ENCODE measurements around the gene RAPGEF1. TPM values are rescaled to one million over a fixed set of nuclear protein-coding genes. Genes with fewer than 3 reads are reported as not detected.
A peak's percentile ranks its signal among the peaks of the same experiment; 100 is the strongest.

Gene RAPGEF1
- total RNA-seq, 2 donors from 2014 or later = 28.6 to 63.8 TPM

DNA sequence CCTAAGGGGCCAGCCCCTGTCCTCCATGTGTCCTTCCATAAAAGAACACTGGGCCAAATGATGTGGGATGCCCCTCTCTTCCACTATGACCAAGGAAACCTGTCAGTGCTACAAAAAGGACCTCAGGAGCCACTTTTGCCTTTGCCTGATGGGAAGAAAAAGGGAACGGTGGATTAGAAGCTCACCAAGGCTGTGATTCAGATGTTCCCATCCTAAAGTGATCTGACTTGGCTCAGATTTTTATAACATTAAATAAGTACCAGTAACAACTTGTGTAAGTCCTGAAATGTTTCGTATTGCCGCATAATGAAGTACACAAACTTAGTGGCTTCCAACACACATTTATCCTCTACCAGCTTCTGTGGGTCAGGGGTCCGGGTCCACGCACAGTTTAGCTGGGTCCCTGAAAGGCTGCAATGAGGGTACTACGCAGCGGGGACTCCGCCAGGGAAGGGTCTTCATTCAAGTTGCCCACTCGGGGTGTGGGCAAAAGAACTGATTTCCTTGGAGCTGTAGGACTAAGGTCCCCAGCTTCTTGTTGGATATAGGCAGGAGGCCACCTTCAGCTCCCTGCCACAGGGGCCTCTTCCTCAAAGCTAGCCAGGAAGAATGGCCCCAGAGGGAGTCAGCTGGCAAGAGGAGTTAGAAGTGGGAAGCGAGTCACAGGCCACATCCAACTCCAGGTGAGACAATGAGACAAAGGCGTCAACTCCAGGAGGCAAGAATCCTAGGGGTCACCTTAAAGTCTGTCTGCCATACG is 60.4 kb downstream of the RAPGEF1 start:
- TF ChIP-seq, protein P1, sequence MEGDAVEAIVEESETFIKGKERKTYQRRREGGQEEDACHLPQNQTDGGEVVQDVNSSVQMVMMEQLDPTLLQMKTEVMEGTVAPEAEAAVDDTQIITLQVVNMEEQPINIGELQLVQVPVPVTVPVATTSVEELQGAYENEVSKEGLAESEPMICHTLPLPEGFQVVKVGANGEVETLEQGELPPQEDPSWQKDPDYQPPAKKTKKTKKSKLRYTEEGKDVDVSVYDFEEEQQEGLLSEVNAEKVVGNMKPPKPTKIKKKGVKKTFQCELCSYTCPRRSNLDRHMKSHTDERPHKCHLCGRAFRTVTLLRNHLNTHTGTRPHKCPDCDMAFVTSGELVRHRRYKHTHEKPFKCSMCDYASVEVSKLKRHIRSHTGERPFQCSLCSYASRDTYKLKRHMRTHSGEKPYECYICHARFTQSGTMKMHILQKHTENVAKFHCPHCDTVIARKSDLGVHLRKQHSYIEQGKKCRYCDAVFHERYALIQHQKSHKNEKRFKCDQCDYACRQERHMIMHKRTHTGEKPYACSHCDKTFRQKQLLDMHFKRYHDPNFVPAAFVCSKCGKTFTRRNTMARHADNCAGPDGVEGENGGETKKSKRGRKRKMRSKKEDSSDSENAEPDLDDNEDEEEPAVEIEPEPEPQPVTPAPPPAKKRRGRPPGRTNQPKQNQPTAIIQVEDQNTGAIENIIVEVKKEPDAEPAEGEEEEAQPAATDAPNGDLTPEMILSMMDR (IDR thresholded peaks at IDR 0.05) = no peak
- TF ChIP-seq POLR2AphosphoS5 (IDR thresholded peaks at IDR 0.05) (no peak), POLR2A (IDR thresholded peaks at IDR 0.05) (no peak)
- Histone ChIP-seq H3K4me1 (replicated peaks) (peaks cover 3% of the 10 kb centered on the region), H3K27me3 (replicated peaks; ENCODE audit: insufficient read depth) (no peaks in the 10 kb centered on the region), H3K4me3 (no peak overlapping the region), H3K27ac (peak overlapping the region; percentile 73 to 75), H3K9me3 (no peaks in the 10 kb centered on the region), H3K36me3 (no peaks in the 10 kb centered on the region)
- 87% methylated on average over 12 of the region's 12 CpGs for WGBS
- intact Hi-C loops (cut with DNase I) = loop anchor here (5.0 kb wide), 2 partner anchors 33 to 53 kb away; no protein-coding TSS in a partner anchor
- no peak for DNase-seq (ENCODE audit: low spot score)

DNA sequence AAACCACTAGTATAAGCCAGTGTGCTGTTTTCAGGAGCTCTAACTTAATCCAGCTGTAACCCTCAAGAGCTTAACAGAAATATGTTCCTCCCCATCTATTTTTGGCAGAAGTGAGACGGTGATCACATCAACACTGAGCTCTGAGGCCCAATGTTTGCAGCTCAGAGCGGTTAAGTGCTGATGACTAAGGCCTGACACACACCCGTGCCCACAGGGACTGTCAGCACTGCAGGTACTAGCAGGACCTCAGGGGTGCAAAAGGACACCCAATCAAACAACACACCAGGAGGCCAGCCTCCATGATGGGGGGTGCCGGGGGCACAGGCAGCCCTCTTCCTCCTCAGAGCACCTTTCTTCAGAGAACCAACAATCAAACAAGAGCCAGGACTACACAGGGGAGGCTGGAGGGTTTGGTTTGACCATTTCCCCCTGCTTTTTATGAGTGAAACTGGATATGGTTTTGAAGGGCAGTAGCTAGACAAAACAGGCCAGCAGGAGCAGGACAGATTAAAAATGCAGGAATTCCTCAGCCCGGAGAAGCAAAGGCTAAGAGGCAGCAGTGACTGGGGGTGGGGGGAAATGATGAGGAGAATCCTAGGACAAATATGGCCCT is 61.3 kb downstream of the RAPGEF1 start:
- peaks cover 3% of the 10 kb centered on the region for H3K4me1 ChIP-seq (replicated peaks)
- peak; percentile 58 for DNase-seq (ENCODE audit: low spot score)
- intact Hi-C loops (cut with DNase I) = loop anchor here (5.0 kb wide), 2 partner anchors 34 to 54 kb away; no protein-coding TSS in a partner anchor
- WGBS = 24% methylated on average over 5 of the region's 5 CpGs
- no peak overlapping the region for H3K4me3 ChIP-seq
- TF ChIP-seq, protein P1 (IDR thresholded peaks at IDR 0.05) = no peak
- TF ChIP-seq POLR2AphosphoS5 (IDR thresholded peaks at IDR 0.05) (peak; percentile 55), POLR2A (IDR thresholded peaks at IDR 0.05) (peak; percentile 20)
- H3K27me3 ChIP-seq (replicated peaks; ENCODE audit: insufficient read depth) = no peaks in the 10 kb centered on the region
- H3K9me3 ChIP-seq = no peaks in the 10 kb centered on the region
- H3K36me3 ChIP-seq = no peaks in the 10 kb centered on the region
- H3K27ac ChIP-seq = peak overlapping the region; percentile 73 to 75

GRCh38 chr9:131677444-131678180 is 62.3 kb downstream of the RAPGEF1 start:
- Histone ChIP-seq H3K4me1 (replicated peaks) (peaks cover 3% of the 10 kb centered on the region), H3K4me3 (no peak overlapping the region), H3K36me3 (no peaks in the 10 kb centered on the region), H3K9me3 (no peaks in the 10 kb centered on the region), H3K27ac (peak overlapping the region; percentile 73 to 75), H3K27me3 (replicated peaks; ENCODE audit: insufficient read depth) (no peaks in the 10 kb centered on the region)
- TF ChIP-seq POLR2A (IDR thresholded peaks at IDR 0.05) (no peak), POLR2AphosphoS5 (IDR thresholded peaks at IDR 0.05) (peak; percentile 66)
- no peak for DNase-seq (ENCODE audit: low spot score)
- intact Hi-C loops (cut with DNase I) = loop anchor here (5.0 kb wide), 2 partner anchors 35 to 55 kb away; no protein-coding TSS in a partner anchor
- WGBS = 49% methylated on average over 9 of the region's 9 CpGs

DNA sequence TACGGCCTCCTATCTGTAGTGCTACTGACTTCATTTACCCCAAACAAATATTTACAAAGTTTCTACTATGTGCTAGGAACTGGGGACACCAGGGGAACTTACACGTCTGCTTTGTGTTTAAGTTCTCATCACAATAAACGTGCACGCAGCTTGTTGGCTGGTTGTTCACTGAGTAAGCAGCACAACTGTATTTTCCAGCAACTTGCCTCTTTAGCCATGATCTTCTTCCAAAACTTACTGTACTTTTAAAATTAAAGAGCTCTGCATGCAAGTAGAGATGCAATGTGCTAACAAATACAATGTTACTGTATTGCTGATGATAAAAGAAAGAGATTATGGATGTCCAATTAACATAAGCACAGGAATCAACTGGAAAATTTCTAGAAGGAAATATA is 62.8 kb downstream of the RAPGEF1 start:
- intact Hi-C loops (cut with DNase I) = loop anchor here (5.0 kb wide), 2 partner anchors 35 to 55 kb away; no protein-coding TSS in a partner anchor
- WGBS = 28% methylated on average over 4 of the region's 4 CpGs
- H3K4me1 ChIP-seq (replicated peaks) = peaks cover 3% of the 10 kb centered on the region

More for the DNA sequence above, 62.8 kb downstream of the RAPGEF1 start:
- Histone ChIP-seq H3K27me3 (replicated peaks; ENCODE audit: insufficient read depth) (no peaks in the 10 kb centered on the region), H3K9me3 (no peaks in the 10 kb centered on the region), H3K36me3 (no peaks in the 10 kb centered on the region), H3K4me3 (no peak overlapping the region), H3K27ac (peak overlapping the region; percentile 73 to 75)
- TF ChIP-seq, protein P1 (IDR thresholded peaks at IDR 0.05) = no peak
- TF ChIP-seq POLR2A (IDR thresholded peaks at IDR 0.05) = no peak
- TF ChIP-seq POLR2AphosphoS5 (IDR thresholded peaks at IDR 0.05) = no peak
- no peak for DNase-seq (ENCODE audit: low spot score)
